A549 (cell line): ENCODE results near the gene C3orf22.

Experiments
- JUN ChIP-seq, 2 experiments: fragments of >200 bp; sonication (Bioruptor Twin); formaldehyde crosslinking; IDR thresholded peaks; 2 replicates in 1 of 2; 3 replicates in 1 of 2; pipeline ENCODE4 v1.6.1; 2016 to 2017
- MAZ ChIP-seq: fragments of 150-350 bp; IDR thresholded peaks from 2 replicates; pipeline ENCODE4 v1.6.1; 2014; ENCODE audit warnings: antibody characterized with exemption, low read depth, low read length, borderline replicate concordance
- PHF8 ChIP-seq: fragments of 200-600 bp; sonication (generic); IDR thresholded peaks from 2 replicates; pipeline ENCODE4 v1.6.1; 2016; ENCODE audit warnings: low read depth, mild to moderate bottlenecking, antibody characterized with exemption, moderate library complexity, borderline replicate concordance
- TF ChIP-seq, protein P1 (sequence below): fragments of >200 bp; sonication (Bioruptor Twin); formaldehyde crosslinking; IDR thresholded peaks from 3 replicates; pipeline ENCODE4 v1.5.1; 2016

- TF ChIP-seq MAZ = no peak
- TF ChIP-seq JUN (IDR thresholded peaks at IDR 0.05) = no peak
- TF ChIP-seq, protein P1, sequence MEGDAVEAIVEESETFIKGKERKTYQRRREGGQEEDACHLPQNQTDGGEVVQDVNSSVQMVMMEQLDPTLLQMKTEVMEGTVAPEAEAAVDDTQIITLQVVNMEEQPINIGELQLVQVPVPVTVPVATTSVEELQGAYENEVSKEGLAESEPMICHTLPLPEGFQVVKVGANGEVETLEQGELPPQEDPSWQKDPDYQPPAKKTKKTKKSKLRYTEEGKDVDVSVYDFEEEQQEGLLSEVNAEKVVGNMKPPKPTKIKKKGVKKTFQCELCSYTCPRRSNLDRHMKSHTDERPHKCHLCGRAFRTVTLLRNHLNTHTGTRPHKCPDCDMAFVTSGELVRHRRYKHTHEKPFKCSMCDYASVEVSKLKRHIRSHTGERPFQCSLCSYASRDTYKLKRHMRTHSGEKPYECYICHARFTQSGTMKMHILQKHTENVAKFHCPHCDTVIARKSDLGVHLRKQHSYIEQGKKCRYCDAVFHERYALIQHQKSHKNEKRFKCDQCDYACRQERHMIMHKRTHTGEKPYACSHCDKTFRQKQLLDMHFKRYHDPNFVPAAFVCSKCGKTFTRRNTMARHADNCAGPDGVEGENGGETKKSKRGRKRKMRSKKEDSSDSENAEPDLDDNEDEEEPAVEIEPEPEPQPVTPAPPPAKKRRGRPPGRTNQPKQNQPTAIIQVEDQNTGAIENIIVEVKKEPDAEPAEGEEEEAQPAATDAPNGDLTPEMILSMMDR = no peak
- no peak for TF ChIP-seq PHF8
Measured at GRCh38 chr3:126507886-126508285, 50.8 kb downstream of the C3orf22 start.
